HG02798 (cell line): ENCODE results near the gene MTHFD1L.
"Not testable (repeated sequence)": the region's sequence is repeated elsewhere in the genome, so short reads cannot be mapped to it uniquely, and the experiment has no call there.

Experiments used
- ATAC-seq: cut with Tn5 transposase; IDR thresholded peaks from one replicate; pipeline ENCODE4 v1.9.1; 2021; ENCODE audit warnings: mild to moderate bottlenecking; ENCODE audit not compliant: unreplicated experiment, poor library complexity

MTHFD1L gene

DNA sequence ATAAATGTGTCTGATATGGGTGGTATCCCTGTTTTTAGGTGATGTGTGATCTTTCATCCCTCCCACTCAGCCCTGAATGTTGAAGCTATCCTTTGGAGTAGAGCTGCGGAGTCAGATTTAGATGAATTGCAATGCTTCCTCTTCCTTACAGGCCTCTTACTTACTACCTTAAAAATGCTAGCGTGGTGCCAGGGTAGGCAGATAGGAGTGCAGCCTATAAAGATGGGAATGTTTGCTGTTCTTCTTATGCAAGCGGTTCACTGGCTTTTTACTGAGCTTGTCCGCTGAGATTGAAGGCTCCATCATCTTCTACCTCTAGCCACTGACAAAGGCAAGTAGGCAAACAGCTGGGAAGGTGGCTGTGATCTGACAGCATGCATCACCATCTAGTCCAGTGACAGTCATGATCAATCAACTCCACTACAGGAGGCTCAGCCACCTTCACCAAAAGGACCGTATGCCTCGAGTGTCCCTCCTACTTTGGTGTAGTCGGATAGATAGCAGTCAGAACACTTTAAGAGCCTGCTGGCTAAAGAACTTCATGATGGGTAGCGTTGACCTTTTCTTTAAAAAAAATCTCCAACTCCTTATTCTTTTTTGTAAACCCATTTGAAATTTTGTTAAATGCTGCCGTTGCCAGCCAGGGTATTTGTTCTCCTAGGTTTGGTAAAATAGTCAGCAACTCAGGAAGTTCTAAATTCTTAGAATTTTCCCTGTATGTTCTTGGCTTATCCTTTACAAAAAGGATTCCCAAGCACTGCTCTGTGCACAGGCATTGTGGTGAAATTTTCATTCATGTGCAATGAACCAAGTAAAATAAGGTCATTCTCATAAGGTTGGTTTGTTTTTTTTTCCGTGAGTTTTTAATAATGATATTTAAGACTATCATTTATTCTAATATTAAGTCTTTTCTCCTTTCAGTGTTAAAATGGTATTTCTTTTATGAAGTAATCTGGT, 169.6 kb downstream of the MTHFD1L start:
- no peak for ATAC-seq

GRCh38 chr6:151036211-151036721, 170.8 kb downstream of the MTHFD1L start:
- not testable (repeated sequence) for ATAC-seq

GRCh38 chr6:151036869-151037680, 171.6 kb downstream of the MTHFD1L start:
- no peak for ATAC-seq

- ATAC-seq, result no peak
Measured at GRCh38 chr6:151038616-151039015, 173.1 kb downstream of the MTHFD1L start.

DNA sequence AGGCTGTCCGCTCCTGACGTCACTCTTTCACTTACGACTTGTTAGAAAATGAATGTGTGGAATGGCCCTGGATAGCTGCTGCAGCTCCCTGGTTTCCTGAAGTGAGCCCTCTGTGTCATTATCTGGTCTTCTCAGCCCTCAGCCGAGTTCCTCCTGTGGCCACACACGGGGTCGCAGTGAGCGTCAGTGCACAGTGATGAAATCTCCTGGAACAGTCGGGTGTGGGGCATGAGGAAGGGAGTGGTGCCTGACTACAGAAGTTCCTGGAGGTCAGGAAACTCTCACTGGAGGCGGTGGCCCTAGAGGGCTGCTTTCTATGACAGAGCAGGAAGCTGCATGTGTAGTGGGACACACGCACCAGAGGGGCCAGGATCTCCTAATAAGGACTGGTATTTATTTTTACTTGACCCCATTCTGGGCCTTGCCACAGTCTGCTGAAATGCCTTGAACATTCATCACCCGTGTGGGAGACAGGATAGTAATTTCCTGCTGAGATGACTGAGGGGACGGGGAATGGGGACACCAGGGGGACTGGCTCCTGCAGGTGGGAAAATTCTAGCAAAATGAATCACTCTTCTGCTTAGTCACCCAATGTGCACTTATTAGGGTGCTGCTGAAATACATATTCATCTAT, 175.5 kb downstream of the MTHFD1L start:
- not testable (repeated sequence) for ATAC-seq

DNA sequence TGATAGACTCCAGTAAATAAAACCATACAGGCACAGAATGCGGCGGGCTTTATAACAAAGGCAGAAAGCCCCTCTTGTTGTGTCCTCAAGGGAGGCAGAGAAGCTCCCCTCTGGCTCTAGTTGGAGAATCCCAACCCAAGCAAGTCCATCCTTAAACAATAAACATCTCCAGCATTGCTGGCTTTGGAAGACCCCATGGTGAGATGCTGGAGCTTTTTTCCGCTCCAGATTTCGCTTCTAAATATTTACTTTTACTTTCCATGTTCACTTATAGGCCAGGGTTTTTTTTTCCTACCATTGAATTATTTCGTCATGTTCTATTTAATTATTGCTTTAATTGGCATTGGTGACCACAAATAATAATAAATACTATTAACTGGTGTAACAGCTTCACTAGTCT, 176.2 kb downstream of the MTHFD1L start:
- no peak for ATAC-seq

GRCh38 chr6:151042911-151043330, 177.4 kb downstream of the MTHFD1L start:
- not testable (repeated sequence) for ATAC-seq

DNA sequence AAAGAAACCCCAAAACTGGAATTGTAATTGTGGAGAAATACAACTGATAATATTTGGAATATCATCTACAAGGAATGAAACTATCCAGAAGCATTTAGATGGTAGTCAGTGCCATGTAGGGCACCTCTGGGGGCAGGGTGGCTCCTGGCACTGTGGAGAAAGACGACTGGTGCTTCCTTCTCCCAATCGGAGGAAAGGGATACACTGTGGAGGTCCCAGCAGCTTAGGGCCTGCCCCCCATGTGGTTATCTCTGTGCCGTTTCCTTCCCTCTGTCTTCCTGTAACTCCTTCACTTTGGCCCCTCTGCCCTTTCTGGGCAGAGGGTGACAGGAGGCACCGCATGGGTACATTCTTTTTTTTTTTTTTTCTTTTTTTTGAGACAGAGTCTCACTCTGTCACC, 178.4 kb downstream of the MTHFD1L start:
- ATAC-seq, result no peak

GRCh38 chr6:151044465-151045441, 179.3 kb downstream of the MTHFD1L start:
- ATAC-seq, result no peak

GRCh38 chr6:151045511-151046222, 180.2 kb downstream of the MTHFD1L start:
- ATAC-seq, result not testable (repeated sequence)

- ATAC-seq, result no peak
Measured at GRCh38 chr6:151051164-151051563, 185.7 kb downstream of the MTHFD1L start.

DNA sequence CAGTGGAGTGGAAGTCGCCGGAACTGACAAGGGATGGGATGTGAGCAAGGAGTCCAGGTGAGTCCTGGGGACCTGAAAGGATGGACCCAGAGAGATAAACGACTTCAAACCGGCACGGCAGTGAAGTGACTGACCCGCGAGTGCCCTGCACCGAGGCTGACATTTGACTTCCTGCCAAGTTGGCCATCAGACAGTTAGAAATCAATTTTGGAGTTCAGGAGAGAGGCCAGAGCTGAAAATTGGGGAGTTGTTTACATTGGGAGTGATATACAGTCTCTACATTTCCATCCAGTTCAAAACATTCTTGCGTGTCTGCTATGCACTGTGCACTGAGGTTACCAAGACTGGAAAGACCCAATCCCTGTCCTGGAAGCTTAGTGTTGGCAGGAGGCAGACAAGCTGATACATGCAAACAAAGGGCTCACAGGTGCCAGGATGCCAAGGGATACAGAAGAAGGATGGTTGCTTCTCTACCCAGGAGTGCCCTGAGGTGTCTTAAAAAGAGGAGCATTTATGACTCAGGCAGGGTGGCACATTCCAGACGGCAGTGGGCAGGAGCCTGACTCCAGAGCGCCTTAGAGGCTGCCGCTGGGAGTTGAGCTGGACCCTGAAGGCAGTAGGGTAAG, 186.6 kb downstream of the MTHFD1L start:
- no peak for ATAC-seq

DNA sequence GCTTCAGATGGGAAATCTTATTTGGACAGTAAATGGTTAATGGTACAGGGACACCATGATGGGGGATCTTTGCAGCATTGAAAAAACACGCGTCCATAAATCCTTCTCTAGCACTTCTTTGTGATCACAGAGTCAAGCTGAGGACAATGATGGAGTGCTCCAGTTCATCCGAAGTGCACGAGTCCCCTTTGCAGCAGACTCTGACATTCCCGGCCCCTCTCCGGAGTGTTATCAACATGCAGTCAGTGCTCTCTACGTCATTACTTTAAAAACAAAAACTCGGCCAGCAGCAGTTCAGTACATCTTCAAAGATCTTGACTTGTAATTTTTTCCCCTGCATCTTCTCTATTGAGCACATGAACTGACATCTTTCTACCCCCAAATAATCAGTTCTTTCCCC, 188.8 kb downstream of the MTHFD1L start:
- no peak for ATAC-seq

DNA sequence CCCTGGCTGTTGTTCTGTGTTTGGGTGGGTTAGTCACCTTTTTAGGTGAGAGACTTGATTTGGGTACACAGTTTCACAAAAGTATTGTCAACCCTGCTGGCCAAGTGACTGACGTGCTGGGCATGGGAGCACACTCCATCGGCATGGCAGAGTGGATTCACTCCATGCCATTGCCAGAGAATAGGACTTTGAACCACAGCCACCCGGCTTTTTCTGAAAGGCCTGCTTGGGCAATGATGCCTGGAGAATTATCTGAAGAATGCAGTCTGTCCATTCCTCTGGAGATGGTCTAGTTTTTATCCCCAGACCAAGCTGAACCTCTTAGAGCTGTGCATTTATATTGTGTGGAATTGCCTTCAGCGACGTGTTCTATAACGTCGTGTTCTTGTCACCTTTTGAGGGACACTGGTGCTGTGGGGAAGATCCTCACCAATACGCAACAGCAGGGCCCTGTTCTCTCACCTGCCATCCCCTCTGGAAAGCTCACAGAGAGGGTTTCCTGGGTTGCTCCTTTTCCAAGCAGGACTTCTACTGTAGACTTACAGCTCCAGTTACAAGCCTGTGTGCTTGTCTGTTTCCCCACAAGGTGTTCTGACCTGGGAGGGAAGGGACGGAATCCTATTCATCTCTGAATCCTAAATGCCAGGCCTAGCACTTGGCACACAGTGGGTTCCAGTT, 190.9 kb downstream of the MTHFD1L start:
- no peak for ATAC-seq

DNA sequence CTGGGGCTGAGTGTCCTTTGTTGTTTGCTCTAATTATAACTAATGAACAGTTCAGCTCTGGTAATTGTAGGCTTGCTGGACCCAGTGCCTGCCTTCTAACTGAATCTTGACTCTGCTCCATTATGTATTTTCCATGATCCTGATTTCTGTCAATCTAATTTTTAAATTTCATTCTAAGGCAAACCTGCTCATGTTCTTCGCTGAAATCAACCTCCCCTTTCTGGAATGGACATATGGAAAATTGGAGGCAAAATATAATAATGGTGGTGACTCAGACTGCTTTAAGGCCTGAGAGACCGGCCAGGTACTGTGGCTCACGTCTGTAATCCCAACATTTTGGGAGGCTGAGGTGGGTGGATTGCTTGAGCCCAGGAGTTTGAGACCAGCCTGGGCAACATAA, 191.6 kb downstream of the MTHFD1L start:
- ATAC-seq, result no peak

DNA sequence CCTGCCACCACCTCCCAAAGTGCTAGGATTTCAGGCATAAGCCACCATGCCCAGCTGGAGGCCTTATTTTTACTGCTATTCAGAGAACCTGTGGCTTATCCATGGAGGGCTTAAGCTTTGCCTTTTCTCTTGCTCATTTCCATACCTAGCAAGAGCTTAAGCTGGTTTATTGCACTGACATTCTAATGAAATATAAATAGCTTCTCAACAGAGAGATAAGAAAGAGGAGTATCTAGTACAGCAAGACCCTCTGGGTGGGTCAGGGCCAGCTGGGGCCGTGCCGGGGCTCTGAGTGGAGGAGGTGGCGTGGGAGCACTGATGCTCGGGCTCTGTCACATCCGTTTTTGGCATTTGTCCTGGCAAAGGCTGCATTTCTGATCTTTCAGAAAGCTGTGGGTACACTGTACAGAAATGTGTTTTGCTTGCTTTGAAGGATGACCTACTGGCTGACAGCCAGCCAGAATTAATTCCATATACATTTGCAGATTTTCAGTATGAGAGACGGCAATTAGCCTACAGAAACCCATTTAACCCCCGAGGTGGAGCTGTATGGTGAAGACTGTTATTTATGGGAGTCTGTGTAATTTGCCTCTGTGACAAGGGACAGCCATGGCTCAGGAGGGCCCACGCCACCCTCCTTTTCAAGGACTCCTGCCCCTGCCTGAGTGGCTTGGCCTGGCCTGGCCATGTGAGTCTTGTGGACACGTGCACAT, 192.7 kb downstream of the MTHFD1L start:
- ATAC-seq, result no peak

DNA sequence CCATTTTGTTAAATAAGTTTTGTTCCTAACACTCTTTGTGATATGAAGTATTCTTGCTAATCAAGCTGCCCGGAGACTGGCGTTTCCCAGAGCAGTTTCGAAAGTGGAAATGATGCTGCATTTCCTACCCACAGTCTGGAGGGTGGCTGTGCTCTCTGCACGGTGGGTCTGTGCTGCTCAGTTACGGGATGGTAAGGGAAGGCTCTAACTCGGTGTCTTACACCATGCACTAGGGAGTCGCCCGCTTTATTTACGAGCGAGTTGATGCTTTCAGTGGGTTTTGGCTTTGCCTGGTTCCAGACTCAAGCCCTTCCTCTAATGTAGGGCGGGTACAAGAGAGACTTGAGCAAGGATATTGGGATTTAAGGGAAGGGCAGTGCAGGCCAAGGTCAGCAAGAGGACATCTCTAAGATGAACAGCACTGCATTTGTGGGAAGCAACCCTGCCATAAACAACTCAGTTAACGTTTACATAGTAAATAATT, 194.2 kb downstream of the MTHFD1L start:
- ATAC-seq, result no peak
